ENCODE data around the gene P3R3URF. TPM values are rescaled to one million over a fixed set of nuclear protein-coding genes. Genes with fewer than 3 reads are reported as not detected.

Gene P3R3URF
- total and polyA plus RNA-seq, 12 donors, result not detected

- no peak for DNase-seq
- Histone ChIP-seq H3K36me3 (no peaks in the 10 kb centered on the region), H3K4me1 (peaks cover 3 to 54% (median 38%) of the 10 kb centered on the region in 9 donors), H3K27ac (peak overlapping the region in 8 of 10 donors; percentile 5 to 98 (median 76)), H3K9me3 (no peaks in the 10 kb centered on the region), H3K27me3 (no peaks in the 10 kb centered on the region), H3K4me3 (peak overlapping the region in 4 of 10 donors; percentile 5 to 26 (median 18))
- intact Hi-C loops (cut with DNase I), result no loop called here
- ATAC-seq, result no peak
- no peak for TF ChIP-seq CTCF (IDR thresholded peaks at IDR 0.05)
- 56% methylated on average over 3 of the region's 3 CpGs for WGBS, 2 donors
Observed at GRCh38 chr1:46137916-46138315, 38.4 kb downstream of the P3R3URF start.

- intact Hi-C loops (cut with DNase I), result no loop called here
- ATAC-seq, result no peak
- DNase-seq, result no peak
- Histone ChIP-seq H3K9me3 (no peaks in the 10 kb centered on the region), H3K27me3 (peaks cover 0 to 5% (median 0%) of the 10 kb centered on the region in 7 donors), H3K4me1 (peaks cover 3 to 54% (median 41%) of the 10 kb centered on the region in 9 donors), H3K27ac (peak overlapping the region in 4 of 10 donors; percentile 94 to 98 (median 97)), H3K36me3 (no peaks in the 10 kb centered on the region), H3K4me3 (no peak overlapping the region)
- TF ChIP-seq CTCF (IDR thresholded peaks at IDR 0.05), result no peak
Observed at GRCh38 chr1:46136711-46137110, 39.6 kb downstream of the P3R3URF start.

- H3K4me1 ChIP-seq, result peaks cover 3 to 56% (median 43%) of the 10 kb centered on the region in 9 donors
- no peaks in the 10 kb centered on the region for H3K36me3 ChIP-seq
- H3K4me3 ChIP-seq, result peak overlapping the region in 1 of 10 donors; percentile 70
- H3K9me3 ChIP-seq, result no peaks in the 10 kb centered on the region
- no peak for ATAC-seq
- intact Hi-C loops (cut with DNase I), result loop anchor here in 6 of 10 donors (5.0 kb wide), 3 partner anchors 33 to 97 kb away; no protein-coding TSS in a partner anchor
- peak in 1 of 2 donors; percentile 52 for DNase-seq
- no peak for TF ChIP-seq CTCF (IDR thresholded peaks at IDR 0.05)
- peak overlapping the region; percentile 88 to 98 (median 96) for H3K27ac ChIP-seq
- H3K27me3 ChIP-seq, result peaks cover 0 to 24% (median 0%) of the 10 kb centered on the region in 7 donors
- WGBS, 2 donors, result 16 to 27% methylated on average over 3 of the region's 3 CpGs
Observed at GRCh38 chr1:46134660-46135331, 41.5 kb downstream of the P3R3URF start.

GRCh38 chr1:46133781-46134350 lies 42.4 kb downstream of the P3R3URF start:
- intact Hi-C loops (cut with DNase I), result loop anchor here in 8 of 10 donors (2.0 to 5.0 kb wide), 8 partner anchors 33 to 97 kb away; partner anchors contain the start of gene TSPAN1 (in 3 of the 8)
- Histone ChIP-seq H3K27me3 (peaks cover 0 to 33% (median 0%) of the 10 kb centered on the region in 7 donors), H3K9me3 (no peaks in the 10 kb centered on the region), H3K4me3 (peak overlapping the region; percentile 27 to 89 (median 74)), H3K4me1 (peaks cover 3 to 58% (median 43%) of the 10 kb centered on the region in 9 donors), H3K27ac (peak overlapping the region; percentile 88 to 98 (median 96)), H3K36me3 (no peaks in the 10 kb centered on the region)
- ATAC-seq, result peak in 1 of 8 donors; percentile 21
- peak in 1 of 2 donors; percentile 22 for DNase-seq
- no peak for TF ChIP-seq CTCF (IDR thresholded peaks at IDR 0.05)
- WGBS, 2 donors, result 35 to 37% methylated on average over 3 of the region's 3 CpGs
